Measurements from ENCODE around the gene SAPCD2.

DNA sequence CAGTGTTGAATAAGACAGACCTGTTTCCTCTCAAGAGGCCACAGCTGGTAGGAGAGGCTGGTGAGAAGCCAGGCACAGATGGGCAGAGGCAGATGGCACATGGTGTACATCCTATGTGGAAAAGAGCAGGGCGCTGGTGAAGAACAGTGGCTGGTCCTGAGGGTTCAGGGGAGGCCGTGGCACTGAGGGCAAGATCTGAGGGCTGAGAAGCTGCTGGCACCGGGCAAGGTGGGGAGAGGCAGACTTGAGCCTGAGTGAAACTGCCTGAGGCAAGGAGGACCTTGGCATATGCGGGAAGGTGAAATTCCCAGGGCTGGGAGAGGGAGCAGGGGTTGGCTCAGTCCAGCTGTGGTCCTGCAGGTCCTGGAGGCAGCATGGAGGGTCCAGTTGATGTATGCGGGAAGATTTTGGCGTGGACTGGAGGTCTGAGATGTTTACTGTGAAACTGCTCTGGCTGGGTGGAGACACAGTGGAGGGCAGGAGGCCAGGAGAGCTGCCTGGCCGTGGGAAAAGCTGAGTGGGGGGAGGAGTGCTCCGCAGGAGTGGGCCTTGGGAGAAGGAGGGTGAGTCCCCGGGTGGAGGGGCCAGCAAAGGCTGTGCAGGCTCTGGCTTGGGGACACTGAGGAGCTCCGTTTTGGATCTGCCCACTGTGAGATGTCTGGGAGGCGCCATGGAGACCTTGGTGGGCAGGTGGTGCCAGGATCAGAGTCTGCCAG is 19.0 kb upstream of the SAPCD2 start:
- TF ChIP-seq, protein P1, sequence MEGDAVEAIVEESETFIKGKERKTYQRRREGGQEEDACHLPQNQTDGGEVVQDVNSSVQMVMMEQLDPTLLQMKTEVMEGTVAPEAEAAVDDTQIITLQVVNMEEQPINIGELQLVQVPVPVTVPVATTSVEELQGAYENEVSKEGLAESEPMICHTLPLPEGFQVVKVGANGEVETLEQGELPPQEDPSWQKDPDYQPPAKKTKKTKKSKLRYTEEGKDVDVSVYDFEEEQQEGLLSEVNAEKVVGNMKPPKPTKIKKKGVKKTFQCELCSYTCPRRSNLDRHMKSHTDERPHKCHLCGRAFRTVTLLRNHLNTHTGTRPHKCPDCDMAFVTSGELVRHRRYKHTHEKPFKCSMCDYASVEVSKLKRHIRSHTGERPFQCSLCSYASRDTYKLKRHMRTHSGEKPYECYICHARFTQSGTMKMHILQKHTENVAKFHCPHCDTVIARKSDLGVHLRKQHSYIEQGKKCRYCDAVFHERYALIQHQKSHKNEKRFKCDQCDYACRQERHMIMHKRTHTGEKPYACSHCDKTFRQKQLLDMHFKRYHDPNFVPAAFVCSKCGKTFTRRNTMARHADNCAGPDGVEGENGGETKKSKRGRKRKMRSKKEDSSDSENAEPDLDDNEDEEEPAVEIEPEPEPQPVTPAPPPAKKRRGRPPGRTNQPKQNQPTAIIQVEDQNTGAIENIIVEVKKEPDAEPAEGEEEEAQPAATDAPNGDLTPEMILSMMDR (conservative IDR thresholded peaks at IDR 0.05 in 1 of 2, IDR thresholded peaks at IDR 0.05 in 1 of 2; ENCODE audit: extremely low read depth in 1 of 2, insufficient read depth in 1 of 2, low read depth in 1 of 2, low read length in 2 of 2) = no peak
- TF ChIP-seq EZH2 (IDR thresholded peaks at IDR 0.05; ENCODE audit: borderline replicate concordance, low read length) = no peak

All from mammary epithelial cell (primary cell).